GM18868 (cell line): ENCODE data around the gene SBK3.
"Not testable (repeated sequence)": the region's sequence is repeated elsewhere in the genome, so short reads cannot be mapped to it uniquely, and the experiment has no call there.

ENCODE experiments used
- ATAC-seq: cut with Tn5 transposase; IDR thresholded peaks from one replicate; pipeline ENCODE4 v1.9.1; 2021; ENCODE audit warnings: mild to moderate bottlenecking, moderate library complexity; ENCODE audit not compliant: unreplicated experiment

The SBK3 gene, protein sequence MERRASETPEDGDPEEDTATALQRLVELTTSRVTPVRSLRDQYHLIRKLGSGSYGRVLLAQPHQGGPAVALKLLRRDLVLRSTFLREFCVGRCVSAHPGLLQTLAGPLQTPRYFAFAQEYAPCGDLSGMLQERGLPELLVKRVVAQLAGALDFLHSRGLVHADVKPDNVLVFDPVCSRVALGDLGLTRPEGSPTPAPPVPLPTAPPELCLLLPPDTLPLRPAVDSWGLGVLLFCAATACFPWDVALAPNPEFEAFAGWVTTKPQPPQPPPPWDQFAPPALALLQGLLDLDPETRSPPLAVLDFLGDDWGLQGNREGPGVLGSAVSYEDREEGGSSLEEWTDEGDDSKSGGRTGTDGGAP

DNA sequence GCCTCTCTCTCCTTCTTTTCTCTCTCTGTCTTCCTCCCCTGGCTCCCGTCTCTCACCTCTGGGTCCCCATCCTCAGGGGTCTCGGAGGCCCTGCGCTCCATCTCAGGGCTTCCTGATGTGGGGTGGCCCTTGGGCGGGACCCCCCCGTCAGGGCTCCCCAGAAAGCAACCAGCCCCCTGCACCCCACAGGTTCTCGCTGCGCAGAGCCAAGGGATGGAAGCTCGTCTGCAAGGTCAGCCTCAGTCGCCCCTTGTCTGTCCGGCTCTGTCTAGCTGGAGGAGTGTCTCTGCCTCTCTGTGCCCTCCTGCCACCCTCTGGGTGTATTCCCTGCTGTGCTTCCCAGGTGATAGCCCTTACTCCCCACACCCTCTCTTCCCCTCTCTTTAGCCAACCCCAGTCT, at the start of gene SBK3:
Gene SBK3 (minus strand): TSS at position 101 of the 400 bp plus-strand sequence. CDS start 0 bp downstream, at position 101.
- no peak for ATAC-seq

- no peak for ATAC-seq
Observed at GRCh38 chr19:55593096-55593772, 47.9 kb upstream of the SBK3 start.

DNA sequence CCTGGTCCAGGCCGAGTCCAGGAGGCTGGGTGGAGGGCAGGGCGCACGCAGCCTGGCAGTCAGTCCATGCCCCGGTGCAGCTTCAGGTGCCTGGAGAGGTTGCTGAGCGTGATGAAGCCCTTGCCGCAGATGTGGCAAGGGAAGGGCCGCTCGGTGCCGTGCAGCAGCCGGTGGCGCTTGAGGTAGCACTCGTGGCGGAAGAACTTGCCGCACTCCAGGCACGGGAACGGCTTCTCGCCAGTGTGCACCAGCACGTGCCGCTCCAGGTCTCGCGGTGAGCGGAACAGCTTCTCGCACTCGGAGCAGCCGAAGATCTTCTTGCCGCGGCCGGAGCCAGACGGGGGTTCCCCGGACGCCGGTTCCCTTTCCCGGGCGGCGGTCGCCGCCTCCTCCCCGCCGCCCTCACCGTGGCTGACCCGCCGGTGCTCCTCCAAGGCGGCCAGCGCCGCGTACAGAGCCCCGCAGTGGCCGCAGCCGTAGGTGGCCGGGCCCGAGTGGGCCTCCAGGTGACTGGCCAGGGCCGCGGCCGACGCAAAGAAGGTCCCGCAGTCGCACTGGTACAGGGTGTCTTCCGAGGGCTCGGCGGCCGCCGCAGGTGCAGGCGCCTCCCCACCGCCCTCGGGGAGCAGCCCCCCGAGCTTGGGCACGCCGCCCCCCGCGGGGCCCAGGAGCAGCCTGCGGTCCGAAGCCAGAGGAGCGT, 47.2 kb upstream of the SBK3 start:
- ATAC-seq = no peak

GRCh38 chr19:55591555-55591954, 46.2 kb upstream of the SBK3 start:
- no peak for ATAC-seq

GRCh38 chr19:55590617-55591016, 45.3 kb upstream of the SBK3 start:
- ATAC-seq = no peak

GRCh38 chr19:55590109-55590508, 44.8 kb upstream of the SBK3 start:
- no peak for ATAC-seq

DNA sequence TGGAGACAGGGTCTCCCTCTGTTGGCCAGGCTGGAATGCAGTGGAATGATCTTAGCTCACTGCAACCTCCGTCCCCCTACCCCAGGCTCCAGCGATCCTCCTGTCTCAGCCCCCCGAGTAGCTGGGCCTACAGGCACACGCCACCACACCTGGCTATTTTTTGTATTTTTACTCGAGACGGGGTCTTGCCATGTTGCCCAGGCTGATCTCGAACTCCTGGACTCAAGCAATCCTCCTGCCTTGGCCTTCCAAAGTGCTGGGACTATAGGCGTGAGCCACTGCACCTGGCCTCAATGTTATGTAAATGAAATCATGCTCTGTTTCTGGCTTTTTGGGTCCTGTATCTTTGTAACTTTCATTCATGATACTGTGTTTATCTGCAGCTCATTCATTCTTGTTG, 43.4 kb upstream of the SBK3 start:
- ATAC-seq = no peak

DNA sequence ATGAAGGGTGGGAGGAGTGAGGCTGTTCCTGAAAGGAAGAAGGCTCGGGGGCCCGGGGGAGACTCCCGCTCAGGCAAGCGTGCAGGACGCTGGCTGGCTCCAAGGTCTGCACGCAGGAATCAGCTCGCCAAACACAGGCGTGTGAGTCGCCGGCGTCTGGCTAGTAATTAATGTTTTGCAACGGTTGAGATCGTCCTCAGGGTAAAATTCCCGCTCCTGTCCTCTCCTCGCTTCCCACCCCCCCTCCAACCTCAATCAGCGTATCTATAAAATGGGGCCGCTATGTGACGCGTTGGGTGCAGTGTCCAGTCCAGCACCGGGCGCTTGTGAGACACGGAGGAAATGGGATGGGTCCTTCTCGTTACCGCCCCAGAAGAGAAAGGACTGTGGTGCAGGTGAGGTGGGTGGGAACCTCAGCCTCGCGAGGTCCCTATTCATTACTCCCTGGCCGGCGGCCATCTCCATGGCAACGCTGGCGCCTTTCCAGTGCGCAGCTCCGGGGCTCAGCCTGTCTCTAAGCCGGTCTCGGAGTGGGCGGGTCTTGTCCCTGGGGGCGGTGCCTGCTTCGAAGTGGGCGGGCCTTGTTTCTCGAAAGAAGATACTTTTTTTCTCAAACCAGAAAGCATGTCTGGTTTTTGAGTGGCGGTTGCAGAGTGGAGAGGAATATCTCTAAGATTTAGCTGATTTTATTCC, 41.8 kb upstream of the SBK3 start:
- no peak for ATAC-seq

- ATAC-seq = no peak
Observed at GRCh38 chr19:55585658-55586339, 40.5 kb upstream of the SBK3 start.

DNA sequence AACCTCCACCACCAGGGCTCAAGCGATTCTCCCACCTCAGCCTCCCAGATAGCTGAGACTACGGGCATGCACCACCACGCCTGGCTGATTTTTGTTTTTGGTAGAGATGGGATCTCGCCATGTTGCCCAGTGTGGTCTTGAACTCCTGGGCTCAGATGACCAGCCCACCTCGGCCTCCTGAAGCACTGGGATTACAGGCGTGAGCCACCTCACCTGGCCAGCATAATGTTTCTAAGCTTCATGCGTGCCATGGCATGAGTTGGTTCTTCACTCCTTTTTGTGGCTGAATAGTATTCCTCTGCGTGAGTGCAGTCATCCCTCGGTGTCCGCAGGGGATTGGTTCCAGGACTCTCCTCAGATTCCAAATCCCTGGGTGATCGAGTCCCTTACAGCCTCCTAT, 39.5 kb upstream of the SBK3 start:
- ATAC-seq = no peak

GRCh38 chr19:55583897-55584296, 38.6 kb upstream of the SBK3 start:
- not testable (repeated sequence) for ATAC-seq

- not testable (repeated sequence) for ATAC-seq
Observed at GRCh38 chr19:55582284-55582683, 36.9 kb upstream of the SBK3 start.

DNA sequence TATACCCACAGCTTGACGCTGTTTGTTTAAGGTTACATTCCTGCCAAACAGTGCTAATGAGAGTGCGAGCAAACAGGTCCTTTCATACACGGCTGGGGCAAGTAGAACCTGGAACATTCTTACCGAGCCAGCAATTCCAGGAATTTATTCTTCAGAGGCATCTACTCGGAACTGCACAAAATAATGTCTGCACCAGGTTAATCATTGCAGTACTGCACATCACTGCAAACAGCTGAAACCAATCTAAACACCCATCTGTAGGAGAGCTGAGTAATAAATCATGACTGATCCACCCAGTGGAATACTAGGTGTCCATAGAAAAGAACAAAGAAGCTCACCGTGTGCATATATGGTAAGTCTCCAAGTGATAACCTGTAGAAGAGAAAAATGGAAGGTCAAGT, 36.5 kb upstream of the SBK3 start:
- ATAC-seq = no peak

- ATAC-seq = no peak
Observed at GRCh38 chr19:55581145-55581822, 35.9 kb upstream of the SBK3 start.

DNA sequence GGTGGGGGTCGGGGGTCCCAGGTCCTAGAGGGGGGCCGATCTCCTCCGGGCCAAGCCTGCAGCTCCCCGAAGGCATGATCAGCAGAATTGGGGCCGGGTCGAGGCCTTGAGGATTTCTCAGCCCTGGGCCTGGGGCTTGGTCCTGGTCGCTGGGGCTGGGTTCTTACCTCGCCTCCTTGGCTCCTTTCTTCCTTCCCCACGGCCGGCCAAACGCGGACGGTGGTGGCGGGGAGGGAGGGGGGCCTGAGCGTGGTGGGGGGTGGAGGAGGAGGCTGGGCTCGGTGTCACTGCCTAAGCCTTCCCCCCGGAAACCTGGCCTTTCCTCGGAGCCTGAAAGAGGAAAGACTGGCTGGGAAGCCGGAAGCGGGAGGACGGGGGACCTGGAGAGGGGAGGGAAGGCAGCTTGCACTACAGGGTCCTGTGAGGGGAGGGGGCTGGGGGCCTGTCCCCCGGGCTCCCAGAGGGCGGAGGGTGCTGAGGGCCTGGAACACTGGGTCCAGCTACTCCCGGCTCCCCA, 35.3 kb upstream of the SBK3 start, which contains the start of gene ZNF579:
Gene ZNF579 (minus strand): TSS at position 221 of the 517 bp plus-strand sequence. CDS start 1,209 bp downstream, outside the sequence.
- ATAC-seq = no peak

- no peak for ATAC-seq
Observed at GRCh38 chr19:55579766-55580621, 34.7 kb upstream of the SBK3 start.

DNA sequence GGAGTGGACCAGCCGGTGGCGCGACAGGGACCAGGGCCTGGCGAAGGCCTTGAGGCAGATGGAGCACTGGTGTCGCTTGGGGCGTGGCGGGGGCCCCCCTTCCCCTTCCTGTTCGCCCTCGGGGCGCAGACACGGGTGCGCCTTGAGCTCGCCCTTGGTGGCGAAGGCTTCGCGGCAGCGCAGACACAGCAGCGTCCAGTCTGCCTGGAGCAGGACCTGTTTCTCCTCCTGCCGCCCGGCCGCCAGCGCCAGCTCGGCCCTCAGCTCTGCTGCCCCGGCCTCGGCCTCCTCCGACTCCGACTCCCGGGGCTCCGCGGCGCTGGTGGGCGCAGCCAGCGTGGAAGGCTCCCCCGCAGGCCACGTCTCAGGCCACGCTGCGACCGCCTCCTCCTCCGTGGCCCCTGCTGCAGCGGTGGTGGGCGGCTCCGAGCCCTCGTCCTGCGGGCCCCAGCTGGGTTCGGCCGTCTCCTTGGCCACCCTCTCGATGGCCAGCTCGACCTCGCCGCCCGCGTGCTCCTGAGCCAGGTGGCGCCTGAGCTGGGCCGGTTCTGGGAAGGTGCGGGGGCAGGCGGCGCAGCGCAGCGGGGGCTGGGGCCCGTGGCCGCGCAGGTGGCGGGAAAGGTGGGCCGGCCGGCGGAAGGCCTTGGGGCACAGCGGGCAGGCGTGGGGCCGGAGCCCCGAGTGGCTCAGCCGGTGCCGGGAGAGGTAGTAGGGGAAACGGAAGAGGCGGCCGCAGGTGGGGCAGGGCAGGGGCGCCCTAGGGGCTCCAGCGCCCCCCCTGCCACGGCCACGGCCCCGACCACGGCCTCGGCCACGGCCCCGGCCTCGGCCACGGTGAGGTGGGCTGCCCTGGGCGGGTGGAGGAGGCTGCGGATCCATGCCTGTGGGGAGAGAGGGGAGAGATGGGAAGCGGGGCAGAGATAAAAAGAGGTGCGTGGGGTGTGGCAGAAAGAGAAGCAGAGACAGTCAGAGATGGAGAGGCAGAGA, 33.7 kb upstream of the SBK3 start:
- ATAC-seq = no peak
